Islet precursor cell (in vitro differentiated cells): Measurements from ENCODE around the gene PRSS33.
A peak's percentile ranks its signal among the peaks of the same experiment; 100 is the strongest.

Experiments used
- DNase-seq: peaks from one replicate; pipeline ENCODE4 v3.0.0-alpha.2; 2018

PRSS33 gene

GRCh38 chr16:2737895-2738418, 49.4 kb downstream of the PRSS33 start:
- peak; percentile 41 for DNase-seq

DNA sequence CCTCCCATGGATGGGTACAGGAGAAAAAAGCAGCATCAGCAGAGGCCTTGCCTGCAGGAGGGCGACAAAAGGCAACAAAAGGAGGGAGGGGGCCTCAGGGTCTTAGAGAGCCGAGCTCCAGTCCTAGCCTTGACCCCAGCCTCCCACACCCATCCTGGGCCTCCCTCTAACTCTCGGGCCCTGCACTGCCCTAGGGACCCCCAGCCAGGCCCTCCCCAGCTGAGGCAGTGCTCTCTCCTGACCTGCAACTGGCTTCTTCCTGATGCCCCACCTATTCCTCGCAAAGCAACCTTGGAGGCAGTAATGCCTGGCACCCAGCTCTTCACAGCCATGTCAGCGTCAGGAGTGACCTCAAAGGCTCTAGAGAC, 50.1 kb downstream of the PRSS33 start:
- DNase-seq, result no peak

DNA sequence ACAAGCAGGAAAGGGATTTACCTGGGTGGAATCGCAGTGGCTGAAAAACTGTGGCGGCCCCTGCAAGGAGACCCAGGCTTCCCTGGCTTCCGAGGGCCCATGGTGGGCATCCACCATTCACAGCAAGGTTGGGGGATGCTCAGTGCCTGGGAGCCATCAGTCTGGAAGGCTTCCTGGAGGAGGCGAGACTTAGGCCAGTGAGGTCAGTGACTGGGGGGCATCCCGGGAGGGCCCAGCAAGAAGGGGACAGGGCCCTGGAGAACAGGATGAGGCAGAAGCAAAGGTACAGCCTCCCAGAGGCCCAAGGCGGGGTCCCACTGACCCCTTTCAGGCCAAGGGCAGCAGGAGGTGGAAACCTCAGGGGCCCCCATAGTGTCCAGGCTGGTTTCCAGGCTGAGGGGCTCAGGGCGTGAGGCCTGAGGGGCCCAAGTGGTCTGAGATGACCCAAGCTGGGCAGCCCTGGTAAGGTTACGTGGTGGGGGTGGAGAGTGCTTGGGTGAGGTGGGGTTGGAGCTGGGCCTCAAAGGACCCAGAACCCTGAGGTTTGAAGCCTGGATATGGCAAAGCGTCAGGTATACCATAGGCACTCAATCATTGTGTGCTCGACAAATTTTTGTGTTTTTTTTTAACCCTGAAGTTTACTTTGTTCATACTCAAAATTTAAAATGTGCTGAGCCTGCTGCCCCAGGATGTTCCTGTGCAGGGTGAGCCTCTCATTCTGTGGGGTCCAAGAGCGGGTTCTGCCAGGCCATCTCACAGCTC, 50.7 kb downstream of the PRSS33 start:
- peak; percentile 44 for DNase-seq

DNA sequence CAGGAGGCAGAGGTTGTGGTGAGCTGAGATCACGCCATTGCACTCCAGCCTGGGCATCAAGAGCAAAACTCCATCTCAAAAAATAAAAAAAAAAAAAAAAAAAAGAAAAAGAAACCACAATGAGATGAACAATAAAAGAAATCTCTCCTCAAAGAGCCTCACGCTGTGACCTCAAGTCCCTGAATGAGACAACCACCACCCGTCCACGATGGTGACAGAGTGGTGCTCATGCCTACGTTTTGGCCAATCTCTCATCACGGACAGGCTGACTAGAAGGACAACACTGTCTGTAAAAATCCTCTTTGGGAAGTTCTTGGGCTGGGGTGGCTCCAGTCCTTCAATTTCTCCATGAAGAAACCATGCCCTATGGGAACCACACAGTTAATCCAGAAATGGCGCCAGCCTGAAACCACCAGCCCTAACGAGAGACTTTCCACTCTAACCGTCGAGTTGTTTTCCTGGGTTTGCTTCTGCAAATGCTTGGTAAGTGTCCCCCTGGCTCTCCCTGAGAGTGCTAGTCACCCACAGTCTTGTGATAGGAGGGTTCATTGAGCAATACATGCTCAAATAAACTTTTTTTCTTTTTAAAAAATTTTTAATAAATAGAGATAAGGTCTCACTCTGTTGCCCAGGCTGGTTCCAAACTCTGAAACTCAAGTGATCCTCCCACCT, 52.4 kb downstream of the PRSS33 start:
- no peak for DNase-seq
